Endothelial cell (in vitro differentiated cells): Measurements from ENCODE around the gene STIP1. TPM values are rescaled to one million over a fixed set of nuclear protein-coding genes. Genes with fewer than 3 reads are reported as not detected.

Experiments used
- DNase-seq: peaks from one replicate; pipeline ENCODE4 v3.0.0; 2021; ENCODE audit warnings: low spot score
- H3K27ac Mint-ChIP-seq: one replicate; pipeline ENCODE4 v1.8.0; 2021; ENCODE audit warnings: mixed read lengths, inconsistent platforms; ENCODE audit not compliant: unreplicated experiment
- H3K27me3 Mint-ChIP-seq: one replicate; pipeline ENCODE4 v1.8.0; 2021; ENCODE audit warnings: mild to moderate bottlenecking, moderate library complexity, mixed read lengths, inconsistent platforms; ENCODE audit not compliant: unreplicated experiment
- H3K36me3 Mint-ChIP-seq: one replicate; pipeline ENCODE4 v1.8.0; 2021; ENCODE audit warnings: mild to moderate bottlenecking, low read depth, mixed read lengths, inconsistent platforms; ENCODE audit not compliant: unreplicated experiment
- H3K4me1 Mint-ChIP-seq: one replicate; pipeline ENCODE4 v1.8.0; 2021; ENCODE audit warnings: mild to moderate bottlenecking, mixed read lengths, inconsistent platforms; ENCODE audit not compliant: unreplicated experiment
- H3K4me3 Mint-ChIP-seq: one replicate; pipeline ENCODE4 v1.8.0; 2021; ENCODE audit warnings: mild to moderate bottlenecking, mixed read lengths, inconsistent platforms; ENCODE audit not compliant: unreplicated experiment
- H3K9me3 Mint-ChIP-seq: one replicate; pipeline ENCODE4 v1.8.0; 2021; ENCODE audit warnings: mixed read lengths, inconsistent platforms; ENCODE audit not compliant: unreplicated experiment
- CTCF ChIP-seq: fragments of 200-600 bp; sonication (generic); IDR thresholded peaks from one replicate; pipeline ENCODE4 v1.5.0; 2021; ENCODE audit warnings: antibody characterized with exemption; ENCODE audit not compliant: unreplicated experiment
- total RNA-seq: library from RNA; stranded (reverse); fragmentation: NEBNext Ultra II Directional; extraction: Animal tissue kit (Norgen Biotek cat#: 25700); gene quantifications from one replicate; pipeline ENCODE4 v1.2.1, GENCODE V29; 2021; ENCODE audit not compliant: unreplicated experiment

Gene STIP1
- total RNA-seq, 1 donor from 2014 or later, result 124 TPM

GRCh38 chr11:64222651-64223000 is 36.7 kb downstream of the STIP1 start:
- H3K4me1 Mint-ChIP-seq, result peaks cover 7% of the 10 kb centered on the region
- peaks cover 8% of the 10 kb centered on the region for H3K27me3 Mint-ChIP-seq
- no peaks in the 10 kb centered on the region for H3K9me3 Mint-ChIP-seq
- peaks cover 5% of the 10 kb centered on the region for H3K36me3 Mint-ChIP-seq
- H3K4me3 Mint-ChIP-seq, result no peak overlapping the region
- TF ChIP-seq CTCF, result no peak
- no peak overlapping the region for H3K27ac Mint-ChIP-seq
- DNase-seq, result no peak

GRCh38 chr11:64223001-64223651 is 37.2 kb downstream of the STIP1 start:
- DNase-seq, result no peak
- no peak for TF ChIP-seq CTCF
- H3K27ac Mint-ChIP-seq, result no peak overlapping the region
- no peak overlapping the region for H3K4me3 Mint-ChIP-seq
- peaks cover 5% of the 10 kb centered on the region for H3K36me3 Mint-ChIP-seq
- peaks cover 7% of the 10 kb centered on the region for H3K4me1 Mint-ChIP-seq
- no peaks in the 10 kb centered on the region for H3K9me3 Mint-ChIP-seq
- H3K27me3 Mint-ChIP-seq, result peaks cover 5% of the 10 kb centered on the region

GRCh38 chr11:64224151-64224890 is 38.4 kb downstream of the STIP1 start:
- peaks cover 3% of the 10 kb centered on the region for H3K4me1 Mint-ChIP-seq
- peak overlapping the region; percentile 88 for H3K4me3 Mint-ChIP-seq
- no peak overlapping the region for H3K27ac Mint-ChIP-seq
- TF ChIP-seq CTCF, result no peak
- no peaks in the 10 kb centered on the region for H3K9me3 Mint-ChIP-seq
- no peaks in the 10 kb centered on the region for H3K36me3 Mint-ChIP-seq
- peaks cover 5% of the 10 kb centered on the region for H3K27me3 Mint-ChIP-seq
- DNase-seq, result no peak

- no peak for DNase-seq
- TF ChIP-seq CTCF, result no peak
- Mint-ChIP-seq H3K4me1 (peaks cover 3% of the 10 kb centered on the region), H3K4me3 (peak overlapping the region; percentile 88), H3K27ac (no peak overlapping the region), H3K36me3 (no peaks in the 10 kb centered on the region), H3K27me3 (peaks cover 5% of the 10 kb centered on the region), H3K9me3 (no peaks in the 10 kb centered on the region)
Observed at GRCh38 chr11:64224891-64225607, 39.1 kb downstream of the STIP1 start.
